HL-60 (cell line): Measurements from ENCODE around the gene PRKAR1B.

Source experiments
- DNase-seq, 2 experiments: peaks; one replicate each; pipeline ENCODE4 v3.0.0-alpha.2; 2010 to 2020; ENCODE audit warnings: low read depth in 1 of 2, low spot score in 1 of 2
- H3K27ac ChIP-seq: fragments of 250-450 bp; sonication (Bioruptor Pico); replicated peaks from 2 replicates; pipeline ENCODE4 v1.5.1; 2020; ENCODE audit warnings: mild to moderate bottlenecking, moderate library complexity
- H3K27me3 ChIP-seq: fragments of 250-450 bp; sonication (Bioruptor Pico); 2 replicates; pipeline ENCODE4 v1.5.1; 2021; ENCODE audit warnings: mild to moderate bottlenecking, moderate library complexity; ENCODE audit not compliant: insufficient read depth, poor library complexity, severe bottlenecking
- H3K4me3 ChIP-seq: replicated peaks from 2 replicates; pipeline ENCODE4 v1.5.1; 2011; ENCODE audit warnings: mild to moderate bottlenecking, control low read depth, low read length; ENCODE audit not compliant: insufficient read depth
- CTCF ChIP-seq: IDR thresholded peaks from one replicate; pipeline ENCODE4 v1.5.1; 2011; ENCODE audit warnings: low read length, control low read depth, inconsistent platforms; ENCODE audit not compliant: insufficient read depth
- GABPA ChIP-seq: IDR thresholded peaks from 2 replicates; pipeline ENCODE4 v1.6.1; 2012; ENCODE audit warnings: low read depth
- POLR2AphosphoS5 ChIP-seq: IDR thresholded peaks from 2 replicates; pipeline ENCODE4 v1.6.1; 2012; ENCODE audit warnings: low read depth
- REST ChIP-seq: IDR thresholded peaks from 2 replicates; pipeline ENCODE4 v1.6.1; 2012; ENCODE audit warnings: low read depth; ENCODE audit not compliant: insufficient replicate concordance
- SPI1 ChIP-seq: IDR thresholded peaks from 2 replicates; pipeline ENCODE4 v1.6.1; 2012; ENCODE audit warnings: low read depth, mild to moderate bottlenecking, borderline replicate concordance

Gene PRKAR1B

GRCh38 chr7:522951-523314 is 204.1 kb downstream of the PRKAR1B start:
- H3K4me3 ChIP-seq = no peak overlapping the region
- TF ChIP-seq POLR2AphosphoS5 = no peak
- no peak for TF ChIP-seq GABPA
- TF ChIP-seq CTCF = no peak
- no peak for TF ChIP-seq REST
- no peak for TF ChIP-seq SPI1
- H3K27me3 ChIP-seq = peaks cover 57% of the 10 kb centered on the region
- no peak overlapping the region for H3K27ac ChIP-seq
- no peak for DNase-seq

DNA sequence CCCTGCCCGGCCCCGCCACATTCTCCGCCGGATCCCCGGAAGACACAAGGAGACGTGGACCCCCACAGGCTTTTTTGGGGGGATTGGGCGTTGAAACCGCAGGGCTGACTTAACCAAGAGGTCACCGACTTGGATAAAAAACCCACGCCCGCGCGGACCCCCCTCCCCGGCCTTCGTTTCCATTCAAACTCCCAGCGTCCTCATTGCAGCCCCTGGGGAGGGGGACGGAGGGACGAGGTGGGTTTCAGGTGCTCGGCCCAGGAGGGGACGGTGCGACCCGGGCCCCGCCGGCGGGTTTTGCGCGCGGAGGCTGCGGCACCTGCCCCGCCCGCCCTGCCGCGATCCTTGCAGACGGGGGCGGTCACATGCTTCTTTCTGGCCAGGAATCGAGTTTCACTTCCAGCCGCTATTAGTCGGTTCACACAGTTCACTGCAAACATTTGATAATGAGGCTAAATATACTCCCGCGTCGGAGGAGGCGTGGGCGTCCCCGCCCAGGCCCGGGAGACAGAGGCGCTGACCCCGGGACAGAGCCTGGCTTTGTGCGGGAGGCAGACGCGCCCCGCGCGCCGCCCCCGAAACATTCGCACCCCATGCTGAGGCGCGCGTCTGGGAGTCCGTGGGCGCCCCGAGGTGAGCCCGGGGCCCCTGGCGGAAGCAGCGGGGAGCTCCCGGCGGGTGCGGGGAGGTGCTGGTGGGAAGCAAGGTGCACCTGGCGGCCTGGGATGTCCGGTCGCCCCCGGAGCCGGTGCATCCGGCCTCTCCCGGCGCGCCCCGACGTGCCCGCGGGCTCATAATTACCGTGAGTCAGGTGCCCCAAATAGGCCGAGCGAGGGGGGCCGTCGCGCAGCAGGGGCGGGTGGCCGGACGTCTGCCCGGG is 204.8 kb downstream of the PRKAR1B start:
- TF ChIP-seq POLR2AphosphoS5 (no peak), REST (no peak)
- Histone ChIP-seq H3K27ac (no peak overlapping the region), H3K27me3 (peaks cover 62% of the 10 kb centered on the region), H3K4me3 (peak overlapping the region; percentile 12; the same call in 1 of the 2 replicates)
- no peak for DNase-seq

- Histone ChIP-seq H3K27me3 (peaks cover 62% of the 10 kb centered on the region), H3K4me3 (no peak overlapping the region), H3K27ac (no peak overlapping the region)
- DNase-seq = peak in 1 of 2 experiments; percentile 30
- TF ChIP-seq POLR2AphosphoS5 = no peak
- TF ChIP-seq GABPA = no peak
- TF ChIP-seq CTCF = no peak
- no peak for TF ChIP-seq REST
- no peak for TF ChIP-seq SPI1
Measured at GRCh38 chr7:521221-522070, 205.6 kb downstream of the PRKAR1B start.
